K562 (cell line): ENCODE data around the gene PPP1R9A. TPM values are rescaled to one million over a fixed set of nuclear protein-coding genes. Genes with fewer than 3 reads are reported as not detected.

ENCODE experiments used
- ATAC-seq: fragments of 200-7000 bp; cut with Tn5 transposase; 3 replicates; pipeline ENCODE4 v1.9.1; 2020; ENCODE audit warnings: moderate library complexity
- BruUV-seq: library from RNA; stranded (reverse); fragments of 400-500 nt; replicated peaks from 2 replicates; lab custom pipeline; 2021; lab: Mats Ljungman, UMichigan
- CTCF ChIA-PET: fragments of 300-600 bp; formaldehyde crosslinking; extraction: SDS; loops from one replicate; lab custom pipeline; 2021; ENCODE audit warnings: low intra/inter-chr PET ratio; lab: Yijun Ruan, JAX
- POLR2A ChIA-PET: fragments of 300-600, 350-650 bp; sonication (Branson Sonifier 250); formaldehyde crosslinking; extraction: SDS; loops from one replicate; lab custom pipeline; 2021; ENCODE audit warnings: antibody characterized with exemption, inconsistent platforms; lab: Yijun Ruan, JAX
- DNase-seq, 4 experiments: peaks; one replicate each; pipeline versions ENCODE4 v3.0.0 to v3.0.0-alpha.2; 2011 to 2018; ENCODE audit warnings: low spot score in 3 of 4, mixed read lengths in 3 of 4; ENCODE audit errors: extremely low read depth in 1 of 4
- FAIRE-seq: peaks from 2 replicates; lab custom pipeline; 2011; peaks lifted over from hg19 to GRCh38; lab: Jason Lieb, UNC
- H2AFZ ChIP-seq: 2 replicates; pipeline ENCODE4 v1.6.0; 2011; ENCODE audit warnings: low read depth, low read length, control low read depth, inconsistent platforms
- H3K27ac ChIP-seq: fragments of 200-600 bp; 3 replicates; pipeline ENCODE4 v1.8.0; 2011; ENCODE audit warnings: low read depth, mild to moderate bottlenecking, control low read depth, inconsistent platforms, low read length, moderate library complexity, mixed read lengths; ENCODE audit errors: extremely low read depth
- H3K27me3 ChIP-seq, 2 experiments: fragments of 300-600 bp in 1 of 2; 2 replicates in 1 of 2; 3 replicates in 1 of 2; pipeline versions ENCODE4 v1.6.0 to v1.8.0; 2011; ENCODE audit warnings: inconsistent platforms in 2 of 2, low read length in 2 of 2, mild to moderate bottlenecking in 1 of 2, mixed read lengths in 1 of 2, moderate library complexity in 1 of 2; ENCODE audit not compliant: control insufficient read depth in 2 of 2, insufficient read depth in 2 of 2
- H3K36me3 ChIP-seq: fragments of 300-600 bp; 3 replicates; pipeline ENCODE4 v1.8.0; 2011; ENCODE audit warnings: mild to moderate bottlenecking, low read length, inconsistent platforms; ENCODE audit not compliant: control insufficient read depth, insufficient read depth
- H3K4me1 ChIP-seq, 2 experiments: fragments of 200-600 bp in 1 of 2; replicated peaks in 1 of 2; 2 replicates in 1 of 2; 3 replicates in 1 of 2; pipeline versions ENCODE4 v1.5.1 to v1.8.0; 2011; ENCODE audit warnings: inconsistent platforms in 2 of 2, low read length in 2 of 2, mild to moderate bottlenecking in 1 of 2, mixed read lengths in 1 of 2, moderate library complexity in 1 of 2; ENCODE audit not compliant: control insufficient read depth in 2 of 2, insufficient read depth in 2 of 2
- H3K4me2 ChIP-seq: 2 replicates; pipeline ENCODE4 v1.6.1; 2011; ENCODE audit warnings: low read length, control low read depth, inconsistent platforms, mixed read lengths; ENCODE audit not compliant: insufficient read depth
- H3K4me3 ChIP-seq: fragments of 200-600 bp; sonication (generic), shearing (Covaris generic); 2 replicates; pipeline ENCODE4 v1.5.1; 2016; ENCODE audit warnings: control low read depth, inconsistent platforms
- H3K79me2 ChIP-seq: fragments of 200-600 bp; 3 replicates; pipeline ENCODE4 v1.8.0; 2011; ENCODE audit warnings: low read length, inconsistent platforms; ENCODE audit not compliant: control insufficient read depth, insufficient read depth
- H3K9ac ChIP-seq, 2 experiments: 2 replicates each; pipeline versions ENCODE4 v1.6.0 to v1.6.1; 2011; ENCODE audit warnings: low read depth in 2 of 2, low read length in 2 of 2, control low read depth in 1 of 2, inconsistent platforms in 1 of 2, mild to moderate bottlenecking in 1 of 2, mixed read lengths in 1 of 2; ENCODE audit not compliant: insufficient read depth in 1 of 2
- H3K9me1 ChIP-seq: one replicate; pipeline ENCODE4 v1.6.0; 2011; ENCODE audit warnings: inconsistent platforms, mild to moderate bottlenecking, low read length, moderate library complexity; ENCODE audit not compliant: control insufficient read depth, insufficient read depth
- H3K9me3 ChIP-seq: replicated peaks from 2 replicates; pipeline ENCODE4 v1.5.1; 2011; ENCODE audit warnings: low read depth, low read length, inconsistent platforms; ENCODE audit not compliant: control insufficient read depth, insufficient read depth
- H4K20me1 ChIP-seq: replicated peaks from 2 replicates; pipeline ENCODE4 v1.6.1; 2011; ENCODE audit warnings: low read length, inconsistent platforms, mixed read lengths; ENCODE audit not compliant: control insufficient read depth, insufficient read depth
- ARID1B ChIP-seq: fragments of 450-650 bp; IDR thresholded peaks from 2 replicates; pipeline ENCODE4 v1.6.1; 2016; ENCODE audit warnings: antibody characterized with exemption, mild to moderate bottlenecking, inconsistent platforms
- C11orf30 ChIP-seq: fragments of 450-650 bp; IDR thresholded peaks from 2 replicates; pipeline ENCODE4 v1.6.1; 2016; ENCODE audit warnings: low read depth, mild to moderate bottlenecking
- CBFA2T2 ChIP-seq: fragments of 450-650 bp; conservative IDR thresholded peaks from 2 replicates; pipeline ENCODE4 v1.6.1; 2017; ENCODE audit warnings: mild to moderate bottlenecking
- CBFA2T3 ChIP-seq: fragments of 450-650 bp; IDR thresholded peaks from 2 replicates; pipeline ENCODE4 v1.6.1; 2017
- KLF10 ChIP-seq: fragments of 250-450 bp; sonication (Bioruptor Pico); IDR thresholded peaks from 2 replicates; pipeline ENCODE4 v1.6.1; 2021; ENCODE audit warnings: matching md5 sums
- MEIS2 ChIP-seq: fragments of 450-650 bp; IDR thresholded peaks from 2 replicates; pipeline ENCODE4 v1.6.1; 2014; ENCODE audit warnings: mild to moderate bottlenecking; ENCODE audit not compliant: partially characterized antibody
- NFRKB ChIP-seq: fragments of 450-650 bp; IDR thresholded peaks from 2 replicates; pipeline ENCODE4 v1.6.1; 2016; ENCODE audit warnings: low read depth
- POLR2A ChIP-seq: fragments of 450-650 bp; conservative IDR thresholded peaks from 2 replicates; pipeline ENCODE4 v1.6.1; 2016
- TAL1 ChIP-seq: fragments of 450-650 bp; IDR thresholded peaks from 2 replicates; pipeline ENCODE4 v1.6.1; 2016; ENCODE audit warnings: mild to moderate bottlenecking
- TCF3 ChIP-seq: sonication (generic); formaldehyde crosslinking; IDR thresholded peaks from 2 replicates; pipeline ENCODE4 v1.4.0; 2020; ENCODE audit warnings: mild to moderate bottlenecking, missing genetic modification reagents
- TEAD4 ChIP-seq, 2 experiments: sonication (generic) in 1 of 2; formaldehyde crosslinking in 1 of 2; IDR thresholded peaks; 2 replicates each; pipeline versions ENCODE4 v1.6.1 to v1.8.0; 2012 to 2022; ENCODE audit warnings: borderline replicate concordance in 1 of 2, inconsistent platforms in 1 of 2, low read length in 1 of 2, mild to moderate bottlenecking in 1 of 2, missing genetic modification reagents in 1 of 2
- USF2 ChIP-seq: sonication (generic); formaldehyde crosslinking; IDR thresholded peaks from 2 replicates; pipeline ENCODE4 v1.5.0; 2020; ENCODE audit warnings: missing genetic modification reagents
- WGBS: fragments of 100-300 bp; shearing (Covaris generic); methylation state at CpG from one replicate; pipeline ENCODE4 v1.1.6; 2016; ENCODE audit warnings: low coverage, mixed read lengths; ENCODE audit not compliant: insufficient coverage; ENCODE audit errors: missing lambda C conversion rate; 5-methylcytosine and 5-hydroxymethylcytosine counted together
- in situ Hi-C: fragments of 300-500 bp; cut with MboI; formaldehyde crosslinking; loops from 4 replicates; pipeline ENCODE4 v1.15.0; 2018; ENCODE audit warnings: inconsistent platforms, mixed read lengths
- intact Hi-C: fragments of 100-400 bp; cut with micrococcal nuclease; formaldehyde crosslinking; loops from 2 replicates; pipeline ENCODE4 v1.14.2; 2022
- polyA plus RNA-seq, 8 experiments: library from polyadenylated mRNA; depleted of rRNA in 4 of 8; stranded (reverse) in 5 of 8; unstranded in 3 of 8; fragments of >200 nt; fragmentation: Nextera tagmentation in 2 of 8; fragmentation: Illumina TruSeq in 1 of 8; extraction: Ambion mirVana in 2 of 8; extraction: Trizol in 1 of 8; gene quantifications; 2 replicates each; pipeline versions ENCODE4 v1.2.1 to v1.2.3, GENCODE V29; 2011 to 2014; ENCODE audit warnings: inconsistent platforms in 1 of 8, missing spikeins in 1 of 8
- total RNA-seq, 7 experiments: library from RNA; depleted of rRNA in 6 of 7; stranded (reverse); fragments of >200 nt in 6 of 7; fragmentation: Illumina TruSeq in 2 of 7; extraction: Trizol in 2 of 7; gene quantifications; 2 replicates each; pipeline versions ENCODE4 v1.2.1 to v1.2.3, GENCODE V29; 2011 to 2021; ENCODE audit warnings: low replicate concordance in 1 of 7
- TF ChIP-seq, protein P1 (sequence below): fragments of 250-450 bp; sonication (Bioruptor Pico); IDR thresholded peaks from 2 replicates; pipeline ENCODE4 v1.8.0; 2022; ENCODE audit warnings: moderate library complexity, mild to moderate bottlenecking, inconsistent platforms
- TF ChIP-seq, protein P2 (sequence below): fragments of 450-650 bp; IDR thresholded peaks from one replicate; pipeline ENCODE4 v1.6.1; 2018; ENCODE audit warnings: mild to moderate bottlenecking, moderate library complexity; ENCODE audit not compliant: partially characterized antibody

Gene PPP1R9A
- total and polyA plus RNA-seq, 9 of the 15 experiments (the other 6 are each of a cell fraction or from before 2014, with no cell fraction given) = 0.24 TPM; not detected in 8

DNA sequence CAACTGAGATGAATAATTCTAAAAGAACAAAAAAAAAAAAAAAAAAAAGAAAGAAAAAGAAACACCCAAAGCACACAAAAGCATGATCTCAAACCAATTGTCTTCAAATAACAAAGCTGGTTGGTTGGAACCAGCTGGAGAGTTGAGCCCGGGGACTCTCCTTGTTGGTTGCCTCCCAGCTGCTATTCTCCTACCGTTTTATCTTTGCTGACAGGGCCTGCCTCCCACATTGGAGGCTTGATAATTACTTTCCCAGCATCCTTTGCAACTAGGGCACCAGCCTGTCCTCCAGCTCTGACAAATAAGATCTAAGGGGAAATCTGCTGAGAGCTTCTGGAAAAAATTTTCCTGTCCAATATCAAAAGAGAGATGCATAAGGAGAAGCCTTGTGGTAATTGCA is 410.2 kb downstream of the PPP1R9A start:
- Histone ChIP-seq H4K20me1 (no peaks in the 10 kb centered on the region), H3K9me1 (no peaks in the 10 kb centered on the region), H3K4me3 (no peak overlapping the region), H3K27me3 (no peaks in the 10 kb centered on the region), H3K4me1 (no peaks in the 10 kb centered on the region; a peak in 1 of 5 replicates), H3K79me2 (no peaks in the 10 kb centered on the region), H2AFZ (no peak overlapping the region), H3K36me3 (no peaks in the 10 kb centered on the region), H3K27ac (no peak overlapping the region), H3K9ac (no peak overlapping the region), H3K4me2 (no peak overlapping the region), H3K9me3 (no peaks in the 10 kb centered on the region)
- intact Hi-C loops = no loop called here
- ChIA-PET POLR2A (no interaction called here), CTCF (no interaction called here)
- peak; percentile 39; the same call in 1 of the 2 replicates for TF ChIP-seq ARID1B
- no peak for TF ChIP-seq NFRKB
- TF ChIP-seq, protein P1, sequence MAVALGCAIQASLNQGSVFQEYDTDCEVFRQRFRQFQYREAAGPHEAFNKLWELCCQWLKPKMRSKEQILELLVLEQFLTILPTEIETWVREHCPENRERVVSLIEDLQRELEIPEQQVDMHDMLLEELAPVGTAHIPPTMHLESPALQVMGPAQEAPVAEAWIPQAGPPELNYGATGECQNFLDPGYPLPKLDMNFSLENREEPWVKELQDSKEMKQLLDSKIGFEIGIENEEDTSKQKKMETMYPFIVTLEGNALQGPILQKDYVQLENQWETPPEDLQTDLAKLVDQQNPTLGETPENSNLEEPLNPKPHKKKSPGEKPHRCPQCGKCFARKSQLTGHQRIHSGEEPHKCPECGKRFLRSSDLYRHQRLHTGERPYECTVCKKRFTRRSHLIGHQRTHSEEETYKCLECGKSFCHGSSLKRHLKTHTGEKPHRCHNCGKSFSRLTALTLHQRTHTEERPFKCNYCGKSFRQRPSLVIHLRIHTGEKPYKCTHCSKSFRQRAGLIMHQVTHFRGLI (CRISPR knock-in tag) = no peak
- TF ChIP-seq TAL1 = peak; percentile 33; the same call in 1 of the 2 replicates
- no peak for TF ChIP-seq USF2 (CRISPR knock-in tag)
- peak; percentile 45 for TF ChIP-seq CBFA2T3
- TF ChIP-seq TEAD4 (IDR thresholded peaks at IDR 0.05; ENCODE audit: low read length) = peak; percentile 46; the same call in 1 of the 2 replicates
- TF ChIP-seq TEAD4 (CRISPR knock-in tag; IDR thresholded peaks at IDR 0.05; ENCODE audit: borderline replicate concordance) = no peak
- TF ChIP-seq, protein P2, sequence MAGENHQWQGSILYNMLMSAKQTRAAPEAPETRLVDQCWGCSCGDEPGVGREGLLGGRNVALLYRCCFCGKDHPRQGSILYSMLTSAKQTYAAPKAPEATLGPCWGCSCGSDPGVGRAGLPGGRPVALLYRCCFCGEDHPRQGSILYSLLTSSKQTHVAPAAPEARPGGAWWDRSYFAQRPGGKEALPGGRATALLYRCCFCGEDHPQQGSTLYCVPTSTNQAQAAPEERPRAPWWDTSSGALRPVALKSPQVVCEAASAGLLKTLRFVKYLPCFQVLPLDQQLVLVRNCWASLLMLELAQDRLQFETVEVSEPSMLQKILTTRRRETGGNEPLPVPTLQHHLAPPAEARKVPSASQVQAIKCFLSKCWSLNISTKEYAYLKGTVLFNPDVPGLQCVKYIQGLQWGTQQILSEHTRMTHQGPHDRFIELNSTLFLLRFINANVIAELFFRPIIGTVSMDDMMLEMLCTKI = no peak
- TF ChIP-seq MEIS2 = peak; percentile 33
- peak; percentile 22; the same call in 1 of the 2 replicates for TF ChIP-seq TCF3
- TF ChIP-seq KLF10 (CRISPR knock-in tag) = no peak
- TF ChIP-seq POLR2A = no peak
- peak; percentile 32 for TF ChIP-seq CBFA2T2
- TF ChIP-seq C11orf30 = no peak
- ATAC-seq (peak; percentile 82), DNase-seq (peak in 2 of 4 experiments; percentile 45 to 53), FAIRE-seq (peak; percentile 80)
- BruUV-seq = no TSS peak
- in situ Hi-C loops = no loop called here
- WGBS = 0% methylated on average over 2 of the region's 2 CpGs
